ENCODE measurements around the gene SLC44A1.

SLC44A1 gene

GRCh38 chr9:105339849-105340248 is 95.4 kb downstream of the SLC44A1 start:
- DNase-seq (ENCODE audit: low spot score): no peak
- in situ Hi-C loops (cut with MboI; ENCODE audit: low sequenced_read_pairs, unreplicated experiment): no loop called here
- TF ChIP-seq, protein P1, sequence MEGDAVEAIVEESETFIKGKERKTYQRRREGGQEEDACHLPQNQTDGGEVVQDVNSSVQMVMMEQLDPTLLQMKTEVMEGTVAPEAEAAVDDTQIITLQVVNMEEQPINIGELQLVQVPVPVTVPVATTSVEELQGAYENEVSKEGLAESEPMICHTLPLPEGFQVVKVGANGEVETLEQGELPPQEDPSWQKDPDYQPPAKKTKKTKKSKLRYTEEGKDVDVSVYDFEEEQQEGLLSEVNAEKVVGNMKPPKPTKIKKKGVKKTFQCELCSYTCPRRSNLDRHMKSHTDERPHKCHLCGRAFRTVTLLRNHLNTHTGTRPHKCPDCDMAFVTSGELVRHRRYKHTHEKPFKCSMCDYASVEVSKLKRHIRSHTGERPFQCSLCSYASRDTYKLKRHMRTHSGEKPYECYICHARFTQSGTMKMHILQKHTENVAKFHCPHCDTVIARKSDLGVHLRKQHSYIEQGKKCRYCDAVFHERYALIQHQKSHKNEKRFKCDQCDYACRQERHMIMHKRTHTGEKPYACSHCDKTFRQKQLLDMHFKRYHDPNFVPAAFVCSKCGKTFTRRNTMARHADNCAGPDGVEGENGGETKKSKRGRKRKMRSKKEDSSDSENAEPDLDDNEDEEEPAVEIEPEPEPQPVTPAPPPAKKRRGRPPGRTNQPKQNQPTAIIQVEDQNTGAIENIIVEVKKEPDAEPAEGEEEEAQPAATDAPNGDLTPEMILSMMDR (IDR thresholded peaks at IDR 0.05; ENCODE audit: borderline replicate concordance, control extremely low read depth, extremely low read depth, insufficient read depth, missing control alignments): no peak

- TF ChIP-seq, protein P1 (IDR thresholded peaks at IDR 0.05; ENCODE audit: borderline replicate concordance, control extremely low read depth, extremely low read depth, insufficient read depth, missing control alignments): no peak
- in situ Hi-C loops (cut with MboI; ENCODE audit: low sequenced_read_pairs, unreplicated experiment): no loop called here
- no peak for DNase-seq (ENCODE audit: low spot score)
These were observed 97.1 kb downstream of the SLC44A1 start for GRCh38 chr9:105341434-105342146.

- TF ChIP-seq, protein P1 (IDR thresholded peaks at IDR 0.05; ENCODE audit: borderline replicate concordance, control extremely low read depth, extremely low read depth, insufficient read depth, missing control alignments): no peak
- DNase-seq (ENCODE audit: low spot score): no peak
- in situ Hi-C loops (cut with MboI; ENCODE audit: low sequenced_read_pairs, unreplicated experiment): no loop called here
These were observed 97.7 kb downstream of the SLC44A1 start for GRCh38 chr9:105342147-105342505.

DNA sequence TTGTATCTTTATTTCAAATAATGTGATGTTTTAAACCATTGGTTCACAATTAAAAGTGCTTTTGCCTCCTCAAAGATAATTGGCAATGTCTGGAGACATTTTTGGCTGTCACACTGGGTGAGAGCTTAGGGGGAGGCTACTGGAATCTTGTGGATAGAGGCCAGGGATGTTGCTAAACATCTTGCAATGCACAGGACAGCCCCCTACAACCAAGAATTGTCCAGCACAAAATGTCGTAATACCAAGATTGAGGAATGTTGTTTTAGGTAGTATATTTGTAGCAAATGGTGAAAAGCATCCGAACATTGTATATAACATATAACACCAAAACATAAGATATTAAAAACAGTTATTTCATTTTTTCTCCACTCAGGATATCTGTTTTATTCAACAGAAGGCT is 99.8 kb downstream of the SLC44A1 start:
- in situ Hi-C loops (cut with MboI; ENCODE audit: low sequenced_read_pairs, unreplicated experiment): no loop called here
- TF ChIP-seq, protein P1 (IDR thresholded peaks at IDR 0.05; ENCODE audit: borderline replicate concordance, control extremely low read depth, extremely low read depth, insufficient read depth, missing control alignments): no peak
- no peak for DNase-seq (ENCODE audit: low spot score)

DNA sequence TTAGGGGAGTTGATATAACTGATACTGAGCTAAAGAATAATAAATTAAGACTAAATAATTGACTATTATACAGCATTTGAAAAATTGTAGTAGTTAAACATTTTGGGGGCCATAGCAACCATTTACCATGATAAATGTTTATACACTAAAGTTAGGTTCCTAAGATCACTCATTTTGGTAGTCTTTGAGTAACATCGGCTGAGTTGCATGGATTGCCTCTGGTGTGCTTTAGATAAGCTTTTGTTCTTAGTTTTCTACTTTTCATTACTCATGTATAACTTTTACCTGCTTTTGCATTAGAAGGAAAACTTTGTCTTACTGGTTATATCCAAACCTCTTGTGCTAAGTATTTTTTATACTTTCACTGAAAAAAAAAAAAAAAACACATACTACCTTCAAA is 101.2 kb downstream of the SLC44A1 start:
- TF ChIP-seq, protein P1 (IDR thresholded peaks at IDR 0.05; ENCODE audit: borderline replicate concordance, control extremely low read depth, extremely low read depth, insufficient read depth, missing control alignments): no peak
- in situ Hi-C loops (cut with MboI; ENCODE audit: low sequenced_read_pairs, unreplicated experiment): no loop called here

DNA sequence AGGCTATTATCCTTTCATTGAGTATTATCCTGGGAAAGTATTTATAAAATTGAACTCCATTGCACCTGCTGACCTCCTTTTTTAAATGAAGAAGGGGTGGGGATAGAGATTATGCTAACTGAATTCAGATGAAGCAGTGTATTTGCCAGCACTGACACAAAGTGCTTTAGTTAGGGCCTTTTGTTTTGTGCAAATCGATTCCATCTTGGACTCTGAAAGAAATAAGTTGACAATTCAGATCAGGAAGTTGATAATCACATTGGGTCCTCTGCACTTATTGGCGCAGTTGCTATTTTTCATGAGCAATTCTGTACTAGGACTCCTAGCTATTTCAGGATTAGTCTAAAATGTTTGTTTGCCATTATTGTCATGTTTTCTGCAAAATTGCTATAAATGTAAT is 101.8 kb downstream of the SLC44A1 start:
- TF ChIP-seq, protein P1 (IDR thresholded peaks at IDR 0.05; ENCODE audit: borderline replicate concordance, control extremely low read depth, extremely low read depth, insufficient read depth, missing control alignments): no peak
- in situ Hi-C loops (cut with MboI; ENCODE audit: low sequenced_read_pairs, unreplicated experiment): no loop called here
- DNase-seq (ENCODE audit: low spot score): no peak

More for the DNA sequence above, 101.2 kb downstream of the SLC44A1 start:
- no peak for DNase-seq (ENCODE audit: low spot score)

Measured in GM13976 (cell line).